ENCODE data around the gene PLEKHA5. TPM values are rescaled to one million over a fixed set of nuclear protein-coding genes. Genes with fewer than 3 reads are reported as not detected.
"Not testable (repeated sequence)": the region's sequence is repeated elsewhere in the genome, so short reads cannot be mapped to it uniquely, and the experiment has no call there.

The PLEKHA5 gene
- total RNA-seq, 1 donor from 2014 or later, result 52.6 TPM

- no peak for ATAC-seq
- intact Hi-C loops (cut with DNase I), result no loop called here
- DNase-seq (ENCODE audit: missing footprints), result no peak
Measured at GRCh38 chr12:19402211-19402610, 272.7 kb downstream of the PLEKHA5 start.

GRCh38 chr12:19402743-19403431 lies 273.4 kb downstream of the PLEKHA5 start:
- ATAC-seq, result peak; percentile 61
- no peak for DNase-seq (ENCODE audit: missing footprints)
- intact Hi-C loops (cut with DNase I), result no loop called here

GRCh38 chr12:19404242-19404880 lies 274.8 kb downstream of the PLEKHA5 start:
- no peak for DNase-seq (ENCODE audit: missing footprints)
- no peak for ATAC-seq
- intact Hi-C loops (cut with DNase I), result no loop called here

- no peak for ATAC-seq
Measured at GRCh38 chr12:19409376-19409775, 279.8 kb downstream of the PLEKHA5 start.

GRCh38 chr12:19410211-19410610 lies 280.7 kb downstream of the PLEKHA5 start:
- DNase-seq (ENCODE audit: missing footprints) (no peak), ATAC-seq (peak; percentile 48)
- intact Hi-C loops (cut with DNase I), result no loop called here

More at GRCh38 chr12:19409376-19409775, 279.8 kb downstream of the PLEKHA5 start:
- no peak for DNase-seq (ENCODE audit: missing footprints)
- intact Hi-C loops (cut with DNase I), result no loop called here

GRCh38 chr12:19410629-19411185 lies 281.2 kb downstream of the PLEKHA5 start:
- intact Hi-C loops (cut with DNase I), result no loop called here
- ATAC-seq, result no peak
- no peak for DNase-seq (ENCODE audit: missing footprints)

- no peak for ATAC-seq
- no peak for DNase-seq (ENCODE audit: missing footprints)
- intact Hi-C loops (cut with DNase I), result no loop called here
Measured at GRCh38 chr12:19411234-19412204, 282.0 kb downstream of the PLEKHA5 start.

GRCh38 chr12:19412844-19413243 lies 283.3 kb downstream of the PLEKHA5 start:
- intact Hi-C loops (cut with DNase I), result no loop called here
- ATAC-seq (no peak), DNase-seq (ENCODE audit: missing footprints) (no peak)

- ATAC-seq; intact Hi-C loops (cut with DNase I); DNase-seq (ENCODE audit: missing footprints): not testable (repeated sequence)
Measured at GRCh38 chr12:19413582-19413981, 284.0 kb downstream of the PLEKHA5 start.

GRCh38 chr12:19415563-19415962 lies 286.0 kb downstream of the PLEKHA5 start:
- intact Hi-C loops (cut with DNase I), result no loop called here
- ATAC-seq, result no peak
- DNase-seq (ENCODE audit: missing footprints), result no peak

- intact Hi-C loops (cut with DNase I), result no loop called here
- DNase-seq (ENCODE audit: missing footprints), result no peak
- ATAC-seq, result no peak
Measured at GRCh38 chr12:19419086-19419485, 289.6 kb downstream of the PLEKHA5 start.

- DNase-seq (ENCODE audit: missing footprints) (no peak), ATAC-seq (no peak)
- intact Hi-C loops (cut with DNase I), result no loop called here
Measured at GRCh38 chr12:19421503-19422282, 292.2 kb downstream of the PLEKHA5 start.

GRCh38 chr12:19423166-19423930 lies 293.8 kb downstream of the PLEKHA5 start:
- DNase-seq (ENCODE audit: missing footprints) (no peak), ATAC-seq (no peak)
- intact Hi-C loops (cut with DNase I), result no loop called here

All from Right ventricle myocardium inferior (tissue), 1 donor.